Stomach smooth muscle (tissue), 2 donors: ENCODE data around the gene RNF26.

Source experiments
- H3K27ac ChIP-seq: one replicate; pipeline ENCODE4 v1.7.0; 2013; ENCODE audit warnings: mild to moderate bottlenecking, low read length, inconsistent platforms
- H3K27me3 ChIP-seq, 2 donors: one replicate each; pipeline ENCODE4 v1.7.0; 2013; ENCODE audit warnings: low read length in 2 of 2; ENCODE audit not compliant: insufficient read depth in 2 of 2, control insufficient read depth in 1 of 2
- H3K36me3 ChIP-seq, 2 donors: one replicate each; pipeline ENCODE4 v1.7.0; 2013; ENCODE audit warnings: low read length in 2 of 2; ENCODE audit not compliant: control insufficient read depth in 2 of 2, insufficient read depth in 2 of 2
- H3K4me1 ChIP-seq: one replicate; pipeline ENCODE4 v1.7.0; 2013; ENCODE audit warnings: low read length; ENCODE audit not compliant: control insufficient read depth, insufficient read depth
- H3K4me3 ChIP-seq, 2 donors: one replicate each; pipeline ENCODE4 v1.7.0; 2013; ENCODE audit warnings: low read length in 2 of 2
- H3K9ac ChIP-seq, 2 donors: one replicate each; pipeline ENCODE4 v1.7.0; 2013; ENCODE audit warnings: low read length in 2 of 2, mild to moderate bottlenecking in 1 of 2
- H3K9me3 ChIP-seq, 2 donors: one replicate each; pipeline ENCODE4 v1.7.0; 2013; ENCODE audit warnings: low read length in 2 of 2; ENCODE audit not compliant: control insufficient read depth in 2 of 2
- donor health status: healthy.
- donor health status: Pancreatic carcinoma.

RNF26 gene

DNA sequence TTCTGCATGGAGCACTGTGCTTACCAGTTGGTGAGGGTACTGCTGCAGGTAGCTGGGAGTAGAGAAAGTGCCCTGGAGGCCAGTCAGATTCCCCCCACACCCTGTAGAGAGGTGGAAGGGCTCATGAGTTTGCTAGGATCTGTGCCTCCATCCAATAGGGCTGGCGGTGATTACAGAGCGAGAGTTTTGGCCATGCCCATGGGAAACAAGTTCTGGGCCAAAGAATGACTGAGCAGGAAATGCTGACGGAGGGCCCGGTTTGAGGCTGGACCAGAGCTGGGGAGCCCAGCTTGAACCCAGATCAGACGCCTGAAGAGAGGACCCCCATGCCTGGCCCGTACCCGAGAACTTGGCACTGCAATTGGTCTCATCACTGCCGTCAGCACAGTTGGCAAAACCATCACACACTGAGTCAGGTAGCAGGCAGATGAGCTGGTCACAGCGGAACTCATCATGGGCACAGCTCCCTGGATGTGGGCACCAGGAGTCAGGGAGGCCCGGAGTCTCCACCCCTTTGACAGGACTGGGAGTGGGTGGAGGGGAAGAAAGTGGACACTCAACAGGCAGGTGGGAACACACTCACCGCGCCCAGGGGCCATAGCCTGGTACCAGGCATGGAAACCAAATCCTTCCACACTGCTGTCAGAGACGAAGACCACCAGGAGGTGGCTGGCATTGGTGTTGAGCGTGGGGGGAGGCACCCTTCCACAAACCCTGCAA is 10.1 kb downstream of the RNF26 start:
- no peak overlapping the region for H3K4me3 ChIP-seq
- H3K36me3 ChIP-seq = no peaks in the 10 kb centered on the region
- no peak overlapping the region for H3K27ac ChIP-seq
- no peak overlapping the region for H3K9ac ChIP-seq
- peaks cover 40% of the 10 kb centered on the region for H3K4me1 ChIP-seq
- no peaks in the 10 kb centered on the region for H3K27me3 ChIP-seq
- no peaks in the 10 kb centered on the region for H3K9me3 ChIP-seq

DNA sequence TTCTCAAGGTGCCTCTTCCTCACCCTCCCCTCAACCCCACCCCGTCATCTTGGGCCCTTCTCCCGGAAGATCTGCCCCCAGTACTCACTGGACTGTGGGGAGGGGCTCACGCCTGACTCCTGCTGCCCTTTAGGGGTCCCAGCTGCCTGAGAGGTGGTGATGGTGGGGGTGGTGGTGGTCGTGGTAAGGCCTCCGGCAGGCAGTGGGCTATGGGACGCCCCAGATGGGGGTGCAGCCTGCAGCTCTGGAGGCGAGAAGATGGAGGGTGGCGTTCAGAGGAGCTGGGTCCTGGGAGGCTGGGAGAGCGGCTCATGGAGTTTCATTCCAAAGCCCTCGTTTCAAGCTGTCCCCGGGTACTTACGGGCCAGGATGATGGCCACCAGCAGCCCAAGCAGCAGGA is 11.4 kb downstream of the RNF26 start:
- H3K9me3 ChIP-seq = no peaks in the 10 kb centered on the region
- no peaks in the 10 kb centered on the region for H3K27me3 ChIP-seq
- H3K9ac ChIP-seq = no peak overlapping the region

GRCh38 chr11:119346605-119347004 is 12.3 kb downstream of the RNF26 start, which contains the start of gene MFRP:
Gene MFRP (minus strand): TSS chr11:119346705. CDS start chr11:119346513, 192 bp downstream.
- Histone ChIP-seq H3K27me3 (no peaks in the 10 kb centered on the region), H3K36me3 (no peaks in the 10 kb centered on the region), H3K9ac (peak within 1 kb of the TSS in 1 of 2 donors; percentile 21), H3K4me1 (peaks cover 22% of the 10 kb centered on the region), H3K9me3 (no peaks in the 10 kb centered on the region), H3K4me3 (no peak within 1 kb of the TSS), H3K27ac (peak within 1 kb of the TSS; percentile 37)

More for the DNA sequence above, 11.4 kb downstream of the RNF26 start:
- H3K36me3 ChIP-seq = no peaks in the 10 kb centered on the region
- no peak overlapping the region for H3K4me3 ChIP-seq
- peaks cover 30% of the 10 kb centered on the region for H3K4me1 ChIP-seq
- no peak overlapping the region for H3K27ac ChIP-seq

GRCh38 chr11:119347242-119347641 is 12.9 kb downstream of the RNF26 start:
- Histone ChIP-seq H3K27me3 (no peaks in the 10 kb centered on the region), H3K36me3 (no peaks in the 10 kb centered on the region), H3K9me3 (no peaks in the 10 kb centered on the region), H3K9ac (peak overlapping the region in 1 of 2 donors; percentile 21), H3K27ac (peak overlapping the region; percentile 37), H3K4me1 (peaks cover 26% of the 10 kb centered on the region), H3K4me3 (no peak overlapping the region)

DNA sequence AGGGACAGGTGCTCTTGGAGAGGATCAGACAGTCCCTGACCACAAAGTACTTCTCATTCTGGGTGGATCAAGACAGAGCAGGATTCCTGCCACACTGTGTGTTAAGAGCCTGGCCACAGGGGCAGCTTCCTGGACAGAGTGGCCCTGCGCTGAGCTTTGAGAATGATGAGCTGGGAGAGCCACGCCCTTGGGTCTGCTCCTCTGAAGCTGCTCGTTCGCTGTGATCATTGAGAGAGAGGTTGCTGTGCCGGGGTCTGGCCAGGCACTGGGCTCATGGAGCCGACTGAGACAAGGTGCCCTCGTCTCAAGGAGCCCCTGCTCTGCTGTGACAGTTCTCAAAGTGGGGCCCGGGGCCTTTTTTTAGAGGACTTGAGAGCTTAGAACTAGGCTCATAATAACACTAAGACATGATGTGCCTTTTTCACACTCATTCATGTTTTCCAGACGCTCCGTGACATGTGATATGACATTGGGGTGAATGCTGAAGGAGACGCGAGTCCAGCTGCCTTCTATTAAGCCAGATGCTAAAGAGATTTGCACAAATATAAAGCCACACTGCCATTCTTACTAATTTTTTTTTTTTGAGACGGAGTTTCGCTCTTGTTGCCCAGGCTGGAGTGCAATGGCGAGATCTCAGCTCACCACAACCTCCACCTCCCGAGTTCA is 13.7 kb downstream of the RNF26 start:
- Histone ChIP-seq H3K27ac (no peak overlapping the region), H3K4me3 (no peak overlapping the region), H3K9me3 (no peaks in the 10 kb centered on the region), H3K4me1 (peaks cover 32% of the 10 kb centered on the region), H3K27me3 (no peaks in the 10 kb centered on the region), H3K9ac (no peak overlapping the region), H3K36me3 (no peaks in the 10 kb centered on the region)

DNA sequence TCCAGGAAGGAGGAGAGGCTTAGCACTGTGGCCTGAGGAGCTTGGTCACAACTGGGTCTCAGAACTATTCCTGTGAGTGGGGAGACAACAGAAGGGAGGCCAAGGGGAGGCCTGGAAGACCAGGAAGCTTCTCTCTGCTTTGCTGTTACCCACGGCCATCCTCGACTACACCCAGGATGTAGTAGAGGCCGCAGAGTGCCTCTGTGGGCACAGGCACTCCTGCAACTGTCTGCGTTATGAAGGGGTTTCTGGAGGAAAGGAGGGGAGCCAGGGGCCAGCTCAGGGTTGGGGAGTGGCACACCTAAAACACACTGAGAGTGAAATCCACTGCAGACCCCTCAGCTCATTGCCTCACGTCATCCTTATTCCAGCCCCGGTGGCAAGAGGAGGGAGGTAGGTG is 16.0 kb downstream of the RNF26 start:
- Histone ChIP-seq H3K27me3 (no peaks in the 10 kb centered on the region), H3K4me3 (no peak overlapping the region), H3K9ac (no peak overlapping the region), H3K9me3 (no peaks in the 10 kb centered on the region), H3K4me1 (peaks cover 35% of the 10 kb centered on the region), H3K36me3 (peaks cover 0 to 1% of the 10 kb centered on the region in 2 donors), H3K27ac (no peak overlapping the region)

- H3K27me3 ChIP-seq = no peaks in the 10 kb centered on the region
- H3K4me1 ChIP-seq = peaks cover 35% of the 10 kb centered on the region
- H3K9me3 ChIP-seq = no peaks in the 10 kb centered on the region
- no peak overlapping the region for H3K9ac ChIP-seq
- no peak overlapping the region for H3K27ac ChIP-seq
- H3K36me3 ChIP-seq = peaks cover 0 to 3% of the 10 kb centered on the region in 2 donors
- no peak overlapping the region for H3K4me3 ChIP-seq
These were observed 16.9 kb downstream of the RNF26 start for GRCh38 chr11:119351232-119351631.

GRCh38 chr11:119352857-119353260 is 18.5 kb downstream of the RNF26 start:
- peaks cover 31% of the 10 kb centered on the region for H3K4me1 ChIP-seq
- H3K9me3 ChIP-seq = no peaks in the 10 kb centered on the region
- H3K27ac ChIP-seq = peak overlapping the region; percentile 67
- H3K4me3 ChIP-seq = no peak overlapping the region
- no peaks in the 10 kb centered on the region for H3K27me3 ChIP-seq
- H3K9ac ChIP-seq = peak overlapping the region; percentile 21 to 44
- H3K36me3 ChIP-seq = peaks cover 4 to 9% of the 10 kb centered on the region in 2 donors

- no peaks in the 10 kb centered on the region for H3K9me3 ChIP-seq
- H3K4me1 ChIP-seq = peaks cover 31% of the 10 kb centered on the region
- no peak overlapping the region for H3K27ac ChIP-seq
- H3K9ac ChIP-seq = no peak overlapping the region
- H3K27me3 ChIP-seq = no peaks in the 10 kb centered on the region
- peaks cover 23 to 26% of the 10 kb centered on the region in 2 donors for H3K36me3 ChIP-seq
- H3K4me3 ChIP-seq = no peak overlapping the region
These were observed 20.9 kb downstream of the RNF26 start for GRCh38 chr11:119355091-119355843.

GRCh38 chr11:119356349-119357031 is 22.2 kb downstream of the RNF26 start:
- Histone ChIP-seq H3K9ac (peak overlapping the region in 1 of 2 donors; percentile 55), H3K4me1 (peaks cover 38% of the 10 kb centered on the region)

More at GRCh38 chr11:119356349-119357031, 22.2 kb downstream of the RNF26 start:
- no peaks in the 10 kb centered on the region for H3K9me3 ChIP-seq
- peaks cover 23 to 26% of the 10 kb centered on the region in 2 donors for H3K36me3 ChIP-seq
- H3K4me3 ChIP-seq = peak overlapping the region; percentile 55 to 72
- H3K27ac ChIP-seq = peak overlapping the region; percentile 70
- no peaks in the 10 kb centered on the region for H3K27me3 ChIP-seq
